OCI-LY3 (cell line): ENCODE measurements around the gene ADAMTS15.

Experiments
- CTCF ChIP-seq: fragments of 200-600, 300-600 bp; sonication (generic); IDR thresholded peaks from 2 replicates; pipeline ENCODE4 v1.5.1; 2014; ENCODE audit warnings: antibody characterized with exemption, low read length, low read depth
- EZH2phosphoT487 ChIP-seq: fragments of 200-600 bp; shearing (Covaris generic); IDR thresholded peaks from 2 replicates; pipeline ENCODE4 v1.6.1; 2018; ENCODE audit warnings: antibody characterized with exemption, mixed run types, low read depth

- TF ChIP-seq CTCF (no peak), EZH2phosphoT487 (no peak)
Observed at GRCh38 chr11:130442737-130443136, 5.7 kb upstream of the ADAMTS15 start.
